GM12892 (cell line): Measurements from ENCODE around the gene ID1.

Source experiments
- POLR2A ChIP-seq: IDR thresholded peaks from 2 replicates; pipeline ENCODE4 v1.6.1; 2011; ENCODE audit warnings: low read depth, low read length, control low read depth
- POLR2AphosphoS5 ChIP-seq: IDR thresholded peaks from 2 replicates; pipeline ENCODE4 v1.6.1; 2011; ENCODE audit warnings: low read depth, low read length, control low read depth
- TAF1 ChIP-seq: IDR thresholded peaks from 2 replicates; pipeline ENCODE4 v1.6.1; 2011; ENCODE audit warnings: low read depth, mild to moderate bottlenecking, control low read depth, low read length, borderline replicate concordance

- TF ChIP-seq POLR2AphosphoS5 (no peak), POLR2A (no peak), TAF1 (no peak)
Measured at GRCh38 chr20:31605902-31606803, 1.1 kb downstream of the ID1 start.
